ENCODE data around the gene NR3C2. TPM values are rescaled to one million over a fixed set of nuclear protein-coding genes. Genes with fewer than 3 reads are reported as not detected.

The NR3C2 gene
- total and polyA plus RNA-seq, 2 experiments from 2014 or later = 1.2 to 3.0 TPM

DNA sequence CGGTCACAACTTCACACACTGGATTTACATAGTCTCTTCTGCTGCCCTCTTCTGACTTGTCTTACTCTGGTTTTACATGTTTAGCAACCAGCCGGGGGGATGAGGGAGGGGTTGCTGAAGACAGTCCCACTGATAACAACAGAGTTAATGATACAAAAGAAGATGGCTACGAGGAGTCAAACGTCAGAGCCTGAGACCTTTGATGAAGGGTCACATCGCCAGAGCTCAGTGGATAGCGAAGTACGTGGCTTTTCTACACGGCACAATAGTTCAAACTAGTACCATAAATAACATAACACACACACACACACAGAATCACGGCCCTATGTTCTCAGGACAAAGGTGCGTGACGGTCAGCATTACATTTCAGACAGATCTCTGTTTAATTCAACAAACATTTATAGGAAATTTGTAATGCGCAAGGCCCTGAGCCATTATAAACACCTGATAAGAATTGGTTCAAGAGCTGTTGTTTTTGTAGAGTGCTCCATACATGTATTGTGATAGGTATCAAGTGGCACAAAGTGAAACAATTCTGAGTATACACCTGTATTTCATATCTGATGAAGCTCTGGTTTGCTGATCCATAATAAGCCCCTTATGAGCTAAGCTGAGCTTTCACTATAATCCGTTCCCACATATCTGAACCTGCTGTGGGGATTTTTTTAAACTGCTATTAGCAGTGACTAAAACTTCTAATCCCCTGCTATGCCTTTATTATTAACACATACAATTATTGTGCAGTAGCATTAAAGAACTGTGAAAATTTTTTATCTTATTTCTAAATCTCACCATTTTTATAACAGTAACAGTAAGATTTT, 100.0 kb downstream of the NR3C2 start (continued):
- TF ChIP-seq, protein P1, sequence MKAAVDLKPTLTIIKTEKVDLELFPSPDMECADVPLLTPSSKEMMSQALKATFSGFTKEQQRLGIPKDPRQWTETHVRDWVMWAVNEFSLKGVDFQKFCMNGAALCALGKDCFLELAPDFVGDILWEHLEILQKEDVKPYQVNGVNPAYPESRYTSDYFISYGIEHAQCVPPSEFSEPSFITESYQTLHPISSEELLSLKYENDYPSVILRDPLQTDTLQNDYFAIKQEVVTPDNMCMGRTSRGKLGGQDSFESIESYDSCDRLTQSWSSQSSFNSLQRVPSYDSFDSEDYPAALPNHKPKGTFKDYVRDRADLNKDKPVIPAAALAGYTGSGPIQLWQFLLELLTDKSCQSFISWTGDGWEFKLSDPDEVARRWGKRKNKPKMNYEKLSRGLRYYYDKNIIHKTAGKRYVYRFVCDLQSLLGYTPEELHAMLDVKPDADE (IDR thresholded peaks at IDR 0.05) = no peak
- TF ChIP-seq CREB1 (CRISPR knock-in tag; IDR thresholded peaks at IDR 0.05; ENCODE audit: low read depth) = no peak
- no peak for TF ChIP-seq STAT1 (IDR thresholded peaks at IDR 0.05; ENCODE audit: unreplicated experiment)
- no peak for TF ChIP-seq ZNF331 (CRISPR knock-in tag; IDR thresholded peaks at IDR 0.05; ENCODE audit: low read depth)

DNA sequence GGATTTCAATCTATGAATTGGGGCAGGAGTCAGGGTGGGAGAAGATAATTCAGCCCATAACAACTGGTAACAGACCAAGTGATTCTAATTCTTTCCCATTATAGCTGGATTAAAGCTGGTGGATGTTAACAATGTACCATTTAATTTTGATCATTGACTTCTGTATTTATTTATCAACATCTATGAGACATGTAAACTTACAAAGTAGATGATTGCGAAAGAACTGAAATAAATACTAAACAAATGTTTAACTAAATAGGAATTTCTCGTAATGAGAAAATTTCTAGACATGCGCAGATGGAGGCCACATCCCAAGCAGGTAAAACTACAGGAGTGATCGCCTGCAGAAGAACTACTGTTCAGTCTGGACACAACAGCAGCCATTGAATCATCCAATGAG, 107.1 kb downstream of the NR3C2 start:
- Histone ChIP-seq H3F3A (replicated peaks; ENCODE audit: low read depth) (no peaks in the 10 kb centered on the region), H3K4me2 (no peak overlapping the region), H4K20me1 (replicated peaks; ENCODE audit: insufficient read depth) (no peaks in the 10 kb centered on the region), H3K27ac (ENCODE audit: low read depth) (no peak overlapping the region), H3K4me3 (no peak overlapping the region), H3K27me3 (ENCODE audit: insufficient read depth) (no peaks in the 10 kb centered on the region), H3K9me2 (ENCODE audit: insufficient read depth) (no peaks in the 10 kb centered on the region), H3K4me1 (ENCODE audit: insufficient read depth) (peaks cover 18% of the 10 kb centered on the region), H3K79me2 (replicated peaks; ENCODE audit: insufficient read depth) (no peaks in the 10 kb centered on the region), H3K36me3 (ENCODE audit: insufficient read depth) (no peaks in the 10 kb centered on the region), H2AFZ (no peak overlapping the region)
- H3K36me3 Mint-ChIP-seq (ENCODE audit: low read depth) = no peaks in the 10 kb centered on the region
- no peak for ATAC-seq
- no peak overlapping the region for H3K27ac Mint-ChIP-seq
- peaks cover 10% of the 10 kb centered on the region; the same call in 2 of the 3 replicates for H3K9me3 Mint-ChIP-seq
- DNase-seq (ENCODE audit: low spot score) = no peak
- H3K4me3 Mint-ChIP-seq = no peak overlapping the region
- H3K27me3 Mint-ChIP-seq (ENCODE audit: insufficient read depth, low read depth, poor library complexity) = peaks cover 2% of the 10 kb centered on the region
- H3K4me1 Mint-ChIP-seq = peaks cover 13% of the 10 kb centered on the region
- TF ChIP-seq, protein P2, sequence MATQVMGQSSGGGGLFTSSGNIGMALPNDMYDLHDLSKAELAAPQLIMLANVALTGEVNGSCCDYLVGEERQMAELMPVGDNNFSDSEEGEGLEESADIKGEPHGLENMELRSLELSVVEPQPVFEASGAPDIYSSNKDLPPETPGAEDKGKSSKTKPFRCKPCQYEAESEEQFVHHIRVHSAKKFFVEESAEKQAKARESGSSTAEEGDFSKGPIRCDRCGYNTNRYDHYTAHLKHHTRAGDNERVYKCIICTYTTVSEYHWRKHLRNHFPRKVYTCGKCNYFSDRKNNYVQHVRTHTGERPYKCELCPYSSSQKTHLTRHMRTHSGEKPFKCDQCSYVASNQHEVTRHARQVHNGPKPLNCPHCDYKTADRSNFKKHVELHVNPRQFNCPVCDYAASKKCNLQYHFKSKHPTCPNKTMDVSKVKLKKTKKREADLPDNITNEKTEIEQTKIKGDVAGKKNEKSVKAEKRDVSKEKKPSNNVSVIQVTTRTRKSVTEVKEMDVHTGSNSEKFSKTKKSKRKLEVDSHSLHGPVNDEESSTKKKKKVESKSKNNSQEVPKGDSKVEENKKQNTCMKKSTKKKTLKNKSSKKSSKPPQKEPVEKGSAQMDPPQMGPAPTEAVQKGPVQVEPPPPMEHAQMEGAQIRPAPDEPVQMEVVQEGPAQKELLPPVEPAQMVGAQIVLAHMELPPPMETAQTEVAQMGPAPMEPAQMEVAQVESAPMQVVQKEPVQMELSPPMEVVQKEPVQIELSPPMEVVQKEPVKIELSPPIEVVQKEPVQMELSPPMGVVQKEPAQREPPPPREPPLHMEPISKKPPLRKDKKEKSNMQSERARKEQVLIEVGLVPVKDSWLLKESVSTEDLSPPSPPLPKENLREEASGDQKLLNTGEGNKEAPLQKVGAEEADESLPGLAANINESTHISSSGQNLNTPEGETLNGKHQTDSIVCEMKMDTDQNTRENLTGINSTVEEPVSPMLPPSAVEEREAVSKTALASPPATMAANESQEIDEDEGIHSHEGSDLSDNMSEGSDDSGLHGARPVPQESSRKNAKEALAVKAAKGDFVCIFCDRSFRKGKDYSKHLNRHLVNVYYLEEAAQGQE (IDR thresholded peaks at IDR 0.05; ENCODE audit: unreplicated experiment) = no peak
- TF ChIP-seq, protein P3, sequence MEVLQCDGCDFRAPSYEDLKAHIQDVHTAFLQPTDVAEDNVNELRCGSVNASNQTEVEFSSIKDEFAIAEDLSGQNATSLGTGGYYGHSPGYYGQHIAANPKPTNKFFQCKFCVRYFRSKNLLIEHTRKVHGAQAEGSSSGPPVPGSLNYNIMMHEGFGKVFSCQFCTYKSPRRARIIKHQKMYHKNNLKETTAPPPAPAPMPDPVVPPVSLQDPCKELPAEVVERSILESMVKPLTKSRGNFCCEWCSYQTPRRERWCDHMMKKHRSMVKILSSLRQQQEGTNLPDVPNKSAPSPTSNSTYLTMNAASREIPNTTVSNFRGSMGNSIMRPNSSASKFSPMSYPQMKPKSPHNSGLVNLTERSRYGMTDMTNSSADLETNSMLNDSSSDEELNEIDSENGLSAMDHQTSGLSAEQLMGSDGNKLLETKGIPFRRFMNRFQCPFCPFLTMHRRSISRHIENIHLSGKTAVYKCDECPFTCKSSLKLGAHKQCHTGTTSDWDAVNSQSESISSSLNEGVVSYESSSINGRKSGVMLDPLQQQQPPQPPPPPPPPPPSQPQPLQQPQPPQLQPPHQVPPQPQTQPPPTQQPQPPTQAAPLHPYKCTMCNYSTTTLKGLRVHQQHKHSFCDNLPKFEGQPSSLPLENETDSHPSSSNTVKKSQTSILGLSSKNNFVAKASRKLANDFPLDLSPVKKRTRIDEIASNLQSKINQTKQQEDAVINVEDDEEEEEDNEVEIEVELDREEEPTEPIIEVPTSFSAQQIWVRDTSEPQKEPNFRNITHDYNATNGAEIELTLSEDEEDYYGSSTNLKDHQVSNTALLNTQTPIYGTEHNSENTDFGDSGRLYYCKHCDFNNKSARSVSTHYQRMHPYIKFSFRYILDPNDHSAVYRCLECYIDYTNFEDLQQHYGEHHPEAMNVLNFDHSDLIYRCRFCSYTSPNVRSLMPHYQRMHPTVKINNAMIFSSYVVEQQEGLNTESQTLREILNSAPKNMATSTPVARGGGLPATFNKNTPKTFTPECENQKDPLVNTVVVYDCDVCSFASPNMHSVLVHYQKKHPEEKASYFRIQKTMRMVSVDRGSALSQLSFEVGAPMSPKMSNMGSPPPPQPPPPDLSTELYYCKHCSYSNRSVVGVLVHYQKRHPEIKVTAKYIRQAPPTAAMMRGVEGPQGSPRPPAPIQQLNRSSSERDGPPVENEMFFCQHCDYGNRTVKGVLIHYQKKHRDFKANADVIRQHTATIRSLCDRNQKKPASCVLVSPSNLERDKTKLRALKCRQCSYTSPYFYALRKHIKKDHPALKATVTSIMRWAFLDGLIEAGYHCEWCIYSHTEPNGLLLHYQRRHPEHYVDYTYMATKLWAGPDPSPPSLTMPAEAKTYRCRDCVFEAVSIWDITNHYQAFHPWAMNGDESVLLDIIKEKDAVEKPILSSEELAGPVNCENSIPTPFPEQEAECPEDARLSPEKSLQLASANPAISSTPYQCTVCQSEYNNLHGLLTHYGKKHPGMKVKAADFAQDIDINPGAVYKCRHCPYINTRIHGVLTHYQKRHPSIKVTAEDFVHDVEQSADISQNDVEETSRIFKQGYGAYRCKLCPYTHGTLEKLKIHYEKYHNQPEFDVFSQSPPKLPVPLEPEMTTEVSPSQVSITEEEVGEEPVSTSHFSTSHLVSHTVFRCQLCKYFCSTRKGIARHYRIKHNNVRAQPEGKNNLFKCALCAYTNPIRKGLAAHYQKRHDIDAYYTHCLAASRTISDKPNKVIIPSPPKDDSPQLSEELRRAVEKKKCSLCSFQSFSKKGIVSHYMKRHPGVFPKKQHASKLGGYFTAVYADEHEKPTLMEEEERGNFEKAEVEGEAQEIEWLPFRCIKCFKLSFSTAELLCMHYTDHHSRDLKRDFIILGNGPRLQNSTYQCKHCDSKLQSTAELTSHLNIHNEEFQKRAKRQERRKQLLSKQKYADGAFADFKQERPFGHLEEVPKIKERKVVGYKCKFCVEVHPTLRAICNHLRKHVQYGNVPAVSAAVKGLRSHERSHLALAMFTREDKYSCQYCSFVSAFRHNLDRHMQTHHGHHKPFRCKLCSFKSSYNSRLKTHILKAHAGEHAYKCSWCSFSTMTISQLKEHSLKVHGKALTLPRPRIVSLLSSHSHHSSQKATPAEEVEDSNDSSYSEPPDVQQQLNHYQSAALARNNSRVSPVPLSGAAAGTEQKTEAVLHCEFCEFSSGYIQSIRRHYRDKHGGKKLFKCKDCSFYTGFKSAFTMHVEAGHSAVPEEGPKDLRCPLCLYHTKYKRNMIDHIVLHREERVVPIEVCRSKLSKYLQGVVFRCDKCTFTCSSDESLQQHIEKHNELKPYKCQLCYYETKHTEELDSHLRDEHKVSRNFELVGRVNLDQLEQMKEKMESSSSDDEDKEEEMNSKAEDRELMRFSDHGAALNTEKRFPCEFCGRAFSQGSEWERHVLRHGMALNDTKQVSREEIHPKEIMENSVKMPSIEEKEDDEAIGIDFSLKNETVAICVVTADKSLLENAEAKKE (CRISPR knock-in tag; IDR thresholded peaks at IDR 0.05) = no peak
- no peak for TF ChIP-seq EZH2phosphoT487 (IDR thresholded peaks at IDR 0.05; ENCODE audit: unreplicated experiment)
- TF ChIP-seq, protein P1 (IDR thresholded peaks at IDR 0.05) = no peak
- TF ChIP-seq CREB1 (CRISPR knock-in tag; IDR thresholded peaks at IDR 0.05; ENCODE audit: low read depth) = no peak
- TF ChIP-seq STAT1 (IDR thresholded peaks at IDR 0.05; ENCODE audit: unreplicated experiment) = no peak
- TF ChIP-seq JUNB (IDR thresholded peaks at IDR 0.05; ENCODE audit: unreplicated experiment) = no peak
- TF ChIP-seq ZNF114 (CRISPR knock-in tag; IDR thresholded peaks at IDR 0.05) = no peak
- no peak for TF ChIP-seq POLR2AphosphoS5 (IDR thresholded peaks at IDR 0.05; ENCODE audit: low read depth)
